PC-3 (cell line): ENCODE results near the gene KCNK10. TPM values are rescaled to one million over a fixed set of nuclear protein-coding genes. Genes with fewer than 3 reads are reported as not detected.

Experiments used
- ATAC-seq: fragments of 200-7000 bp; cut with Tn5 transposase; 2 replicates; pipeline ENCODE4 v1.9.1; 2020; ENCODE audit warnings: mild to moderate bottlenecking, moderate library complexity
- BruUV-seq: library from RNA; stranded (reverse); fragments of 400-500 nt; replicated peaks from 2 replicates; lab custom pipeline; 2021; lab: Mats Ljungman, UMichigan
- CTCF ChIA-PET: fragments of 300-600 bp; sonication (Branson Sonifier 250); formaldehyde crosslinking; loops from one replicate; lab custom pipeline; 2022; ENCODE audit warnings: antibody characterized with exemption; lab: Charles Lee
- POLR2A ChIA-PET: fragments of 300-600 bp; sonication (Branson Sonifier 250); formaldehyde crosslinking; loops from one replicate; lab custom pipeline; 2022; ENCODE audit warnings: antibody characterized with exemption; ENCODE audit not compliant: unreplicated experiment; lab: Charles Lee
- DNase-seq: peaks from one replicate; pipeline ENCODE4 v3.0.0-alpha.2; 2015
- H2AFZ ChIP-seq: fragments of 300-600 bp; sonication (generic); 2 replicates; pipeline ENCODE4 v1.6.0; 2016; ENCODE audit warnings: antibody characterized with exemption, low read length
- H3F3A ChIP-seq: fragments of 300-600 bp; sonication (generic); one replicate; pipeline ENCODE4 v1.6.0; 2017; ENCODE audit warnings: antibody characterized with exemption, low read length, control low read depth, mild to moderate bottlenecking; ENCODE audit not compliant: unreplicated experiment
- H3K27ac ChIP-seq: fragments of 300-600 bp; sonication (generic); 2 replicates; pipeline ENCODE4 v1.5.1; 2016; ENCODE audit warnings: mild to moderate bottlenecking, low read length
- H3K27me3 ChIP-seq: fragments of 300-600 bp; sonication (generic); 2 replicates; pipeline ENCODE4 v1.6.1; 2016; ENCODE audit warnings: low read length, mixed read lengths
- H3K36me3 ChIP-seq: fragments of 300-600 bp; sonication (generic); 2 replicates; pipeline ENCODE4 v1.6.1; 2016; ENCODE audit warnings: low read depth, mixed run types, low read length, mixed read lengths
- H3K4me1 ChIP-seq: fragments of 300-600 bp; sonication (generic); 2 replicates; pipeline ENCODE4 v1.5.1; 2016; ENCODE audit warnings: low read length; ENCODE audit not compliant: insufficient read depth
- H3K4me2 ChIP-seq: fragments of 300-600 bp; sonication (generic); 2 replicates; pipeline ENCODE4 v1.6.0; 2016; ENCODE audit warnings: low read length
- H3K4me3 ChIP-seq: fragments of 300-600 bp; sonication (generic); 2 replicates; pipeline ENCODE4 v1.5.1; 2016; ENCODE audit warnings: mild to moderate bottlenecking, low read length, mixed read lengths
- H3K79me2 ChIP-seq: fragments of 300-600 bp; sonication (generic); 2 replicates; pipeline ENCODE4 v1.6.1; 2017; ENCODE audit warnings: low read length, mixed read lengths
- H3K9ac ChIP-seq: fragments of 300-600 bp; sonication (generic); 2 replicates; pipeline ENCODE4 v1.6.0; 2016; ENCODE audit warnings: mild to moderate bottlenecking, low read length
- H3K9me2 ChIP-seq: fragments of 300-600 bp; sonication (generic); replicated peaks from 2 replicates; pipeline ENCODE4 v1.6.1; 2016; ENCODE audit warnings: mixed run types, low read length, mixed read lengths
- H3K9me3 ChIP-seq: fragments of 300-600 bp; sonication (generic); 2 replicates; pipeline ENCODE4 v1.6.1; 2016; ENCODE audit warnings: low read length, mixed read lengths
- H4K20me1 ChIP-seq: fragments of 300-600 bp; sonication (generic); 2 replicates; pipeline ENCODE4 v1.6.1; 2016; ENCODE audit warnings: low read length, mixed read lengths
- EZH2 ChIP-seq: fragments of 300-600 bp; sonication (generic); IDR thresholded peaks from one replicate; pipeline ENCODE4 v1.6.1; 2017; ENCODE audit warnings: antibody characterized with exemption, mild to moderate bottlenecking, low read length; ENCODE audit not compliant: unreplicated experiment
- EZH2phosphoT487 ChIP-seq: fragments of 300-600 bp; sonication (generic); IDR thresholded peaks from 2 replicates; pipeline ENCODE4 v1.6.1; 2018; ENCODE audit warnings: mild to moderate bottlenecking, antibody characterized with exemption, low read length, borderline replicate concordance
- intact Hi-C: fragments of 100-400 bp; cut with micrococcal nuclease; formaldehyde crosslinking; loops from 2 replicates; pipeline ENCODE4 v1.9.0; 2023
- total RNA-seq: library from RNA; depleted of rRNA; stranded (reverse); fragments of >200 nt; gene quantifications from 2 replicates; pipeline ENCODE4 v1.2.3, GENCODE V29; 2014
- TF ChIP-seq, protein P1 (sequence below): fragments of 300-600 bp; sonication (generic); conservative IDR thresholded peaks from 2 replicates; pipeline ENCODE4 v1.5.1; 2017; ENCODE audit warnings: antibody characterized with exemption, low read depth, mild to moderate bottlenecking, low read length

Gene KCNK10
- total RNA-seq, 1 experiment from 2014 or later: not detected

DNA sequence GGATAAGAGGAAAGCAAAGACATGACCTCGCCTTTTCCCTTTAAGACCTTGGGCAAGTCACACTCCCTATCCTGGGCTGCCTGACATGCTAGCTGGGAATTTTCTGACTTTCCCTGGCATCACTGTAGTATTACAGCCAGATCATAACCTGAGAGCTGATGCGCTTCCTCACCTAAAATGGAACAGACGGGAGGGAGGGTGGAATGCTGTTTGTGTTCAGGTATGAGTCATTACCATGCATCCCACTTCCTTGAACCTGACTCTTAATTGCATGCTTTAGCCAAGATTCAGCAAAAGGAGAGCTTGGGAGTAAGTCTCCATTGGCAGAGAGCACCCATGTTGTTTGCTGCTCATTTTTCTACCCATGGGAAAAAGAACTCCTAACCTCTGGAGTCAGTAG is 156.5 kb downstream of the KCNK10 start:
- Histone ChIP-seq H3F3A (no peaks in the 10 kb centered on the region), H3K4me2 (peak overlapping the region; percentile 54), H3K79me2 (no peaks in the 10 kb centered on the region), H3K36me3 (no peaks in the 10 kb centered on the region), H3K4me3 (no peak overlapping the region), H4K20me1 (no peaks in the 10 kb centered on the region), H2AFZ (peak overlapping the region; percentile 53), H3K9ac (no peak overlapping the region), H3K27ac (peak overlapping the region; percentile 83), H3K27me3 (no peaks in the 10 kb centered on the region), H3K4me1 (peaks cover 12% of the 10 kb centered on the region), H3K9me3 (no peaks in the 10 kb centered on the region), H3K9me2 (no peaks in the 10 kb centered on the region)
- no peak for TF ChIP-seq EZH2
- TF ChIP-seq EZH2phosphoT487: no peak
- DNase-seq: peak; percentile 92
- POLR2A ChIA-PET: no interaction called here
- BruUV-seq: no TSS peak
- CTCF ChIA-PET: interaction anchor here (0.8 kb wide), 1 partner anchor 152 kb away, joined by 3 read pairs; no protein-coding TSS in a partner anchor
- intact Hi-C loops: loop anchor here (2.0 kb wide), 1 partner anchor 154 kb away; no protein-coding TSS in a partner anchor
- ATAC-seq: peak; percentile 81

DNA sequence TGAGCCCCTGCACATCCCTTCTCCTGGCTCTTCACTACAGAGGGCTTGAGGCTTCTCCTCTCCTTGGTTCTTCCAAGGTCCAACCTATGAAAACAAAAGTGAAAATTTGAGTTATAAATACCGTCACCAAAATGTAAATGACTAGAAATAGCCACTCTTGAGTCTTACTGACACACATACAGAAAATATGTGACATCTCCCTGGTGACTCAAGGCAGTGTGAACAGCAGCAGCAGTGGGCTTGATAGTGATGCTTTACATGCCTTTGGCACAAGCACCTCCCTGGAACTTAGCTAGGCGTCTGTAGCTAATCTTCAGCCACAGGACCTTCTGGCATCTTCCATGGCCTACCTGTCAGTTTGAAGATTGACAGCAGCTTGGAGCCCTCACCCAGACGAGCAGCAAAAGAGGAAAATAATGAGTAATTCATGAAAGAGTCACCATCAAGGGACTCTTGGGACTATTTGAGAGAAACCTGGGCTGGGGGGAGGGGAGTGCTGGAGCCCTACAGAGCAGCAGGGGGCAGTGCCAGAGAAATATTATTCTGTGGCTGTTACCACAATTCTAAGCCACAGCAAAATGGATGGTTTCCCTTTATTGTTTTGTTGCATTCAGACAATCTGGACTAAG is 158.0 kb downstream of the KCNK10 start:
- intact Hi-C loops: no loop called here
- Histone ChIP-seq H3K4me3 (no peak overlapping the region), H3K9me3 (no peaks in the 10 kb centered on the region), H3K4me2 (no peak overlapping the region), H4K20me1 (no peaks in the 10 kb centered on the region), H3K4me1 (peaks cover 12% of the 10 kb centered on the region), H2AFZ (no peak overlapping the region), H3F3A (no peaks in the 10 kb centered on the region), H3K9me2 (no peaks in the 10 kb centered on the region), H3K9ac (no peak overlapping the region), H3K27me3 (no peaks in the 10 kb centered on the region), H3K27ac (no peak overlapping the region), H3K36me3 (no peaks in the 10 kb centered on the region), H3K79me2 (no peaks in the 10 kb centered on the region)
- no TSS peak for BruUV-seq
- ChIA-PET POLR2A (no interaction called here), CTCF (no interaction called here)
- no peak for ATAC-seq
- TF ChIP-seq EZH2 (no peak), EZH2phosphoT487 (no peak)
- TF ChIP-seq, protein P1, sequence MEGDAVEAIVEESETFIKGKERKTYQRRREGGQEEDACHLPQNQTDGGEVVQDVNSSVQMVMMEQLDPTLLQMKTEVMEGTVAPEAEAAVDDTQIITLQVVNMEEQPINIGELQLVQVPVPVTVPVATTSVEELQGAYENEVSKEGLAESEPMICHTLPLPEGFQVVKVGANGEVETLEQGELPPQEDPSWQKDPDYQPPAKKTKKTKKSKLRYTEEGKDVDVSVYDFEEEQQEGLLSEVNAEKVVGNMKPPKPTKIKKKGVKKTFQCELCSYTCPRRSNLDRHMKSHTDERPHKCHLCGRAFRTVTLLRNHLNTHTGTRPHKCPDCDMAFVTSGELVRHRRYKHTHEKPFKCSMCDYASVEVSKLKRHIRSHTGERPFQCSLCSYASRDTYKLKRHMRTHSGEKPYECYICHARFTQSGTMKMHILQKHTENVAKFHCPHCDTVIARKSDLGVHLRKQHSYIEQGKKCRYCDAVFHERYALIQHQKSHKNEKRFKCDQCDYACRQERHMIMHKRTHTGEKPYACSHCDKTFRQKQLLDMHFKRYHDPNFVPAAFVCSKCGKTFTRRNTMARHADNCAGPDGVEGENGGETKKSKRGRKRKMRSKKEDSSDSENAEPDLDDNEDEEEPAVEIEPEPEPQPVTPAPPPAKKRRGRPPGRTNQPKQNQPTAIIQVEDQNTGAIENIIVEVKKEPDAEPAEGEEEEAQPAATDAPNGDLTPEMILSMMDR: no peak
- no peak for DNase-seq

DNA sequence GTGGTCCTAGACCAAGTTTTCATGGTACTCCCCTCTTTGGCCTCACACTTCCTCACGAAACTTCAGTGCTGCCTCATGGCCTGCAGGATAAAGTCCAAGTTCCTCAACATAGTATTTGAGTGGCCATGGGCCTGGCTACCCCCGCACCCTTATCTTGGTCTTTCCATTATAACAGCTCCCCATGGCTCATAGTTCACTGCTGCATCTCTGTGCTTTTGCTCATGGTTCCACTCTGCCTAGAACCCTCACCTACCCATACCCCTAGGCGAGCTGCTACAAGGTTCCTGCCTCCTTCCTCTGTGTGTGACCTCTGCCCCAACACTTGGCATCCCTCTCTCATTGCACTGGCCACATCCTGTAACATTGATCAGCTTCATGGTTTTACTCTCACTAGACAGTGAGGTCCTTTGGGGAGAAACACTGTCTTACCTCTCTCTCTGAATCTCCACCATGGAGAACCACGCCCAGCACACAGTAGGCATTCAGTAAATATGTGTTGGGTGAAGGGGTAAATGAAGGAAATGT is 159.3 kb downstream of the KCNK10 start:
- TF ChIP-seq, protein P1: no peak
- no peak for TF ChIP-seq EZH2phosphoT487
- no peak for TF ChIP-seq EZH2
- Histone ChIP-seq H2AFZ (no peak overlapping the region), H3K4me1 (peaks cover 12% of the 10 kb centered on the region), H3K4me3 (no peak overlapping the region), H3K9me3 (no peaks in the 10 kb centered on the region), H3K9ac (no peak overlapping the region), H3K79me2 (no peaks in the 10 kb centered on the region), H3K27ac (no peak overlapping the region), H3K27me3 (no peaks in the 10 kb centered on the region), H3K9me2 (no peaks in the 10 kb centered on the region), H4K20me1 (no peaks in the 10 kb centered on the region), H3F3A (no peaks in the 10 kb centered on the region), H3K4me2 (no peak overlapping the region), H3K36me3 (no peaks in the 10 kb centered on the region)
- intact Hi-C loops: no loop called here
- CTCF ChIA-PET: no interaction called here
- DNase-seq: no peak
- POLR2A ChIA-PET: no interaction called here
- ATAC-seq: no peak
- no TSS peak for BruUV-seq
